Prostate gland (tissue), 2 donors: ENCODE measurements around the gene RDH12. TPM values are rescaled to one million over a fixed set of nuclear protein-coding genes. Genes with fewer than 3 reads are reported as not detected.

ENCODE experiments used
- DNase-seq: peaks from one replicate; pipeline ENCODE4 v3.0.0-alpha.2; 2019; ENCODE audit warnings: low spot score
- H3K27ac ChIP-seq, 2 donors: fragments of 200-600 bp; sonication (generic); 2 replicates each; pipeline ENCODE4 v1.5.1; 2017 to 2019
- H3K27me3 ChIP-seq: fragments of 200-600 bp; sonication (generic); replicated peaks from 2 replicates; pipeline ENCODE4 v1.5.1; 2019; ENCODE audit not compliant: insufficient read depth
- H3K36me3 ChIP-seq, 2 donors: fragments of 200-600 bp; sonication (generic); 1 replicate in 1 of 2; 2 replicates in 1 of 2; pipeline versions ENCODE4 v1.5.1 to v1.8.1; 2017 to 2019
- H3K4me1 ChIP-seq: fragments of 200-600 bp; sonication (generic); replicated peaks from 2 replicates; pipeline ENCODE4 v1.5.1; 2019
- H3K4me3 ChIP-seq, 2 donors: fragments of 200-600 bp; sonication (generic); 2 replicates each; pipeline ENCODE4 v1.5.1; 2017 to 2019
- H3K9me3 ChIP-seq: fragments of 200-600 bp; sonication (generic); 2 replicates; pipeline ENCODE4 v1.5.1; 2017
- POLR2A ChIP-seq: fragments of 450-650 bp; IDR thresholded peaks from one replicate; pipeline ENCODE4 v1.6.1; 2016; ENCODE audit warnings: antibody characterized with exemption, mild to moderate bottlenecking
- POLR2AphosphoS5 ChIP-seq: sonication (generic); formaldehyde crosslinking; IDR thresholded peaks from one replicate; pipeline ENCODE4 v1.6.1; 2017; ENCODE audit warnings: antibody characterized with exemption
- WGBS: methylation state at CpG from one replicate; pipeline ENCODE4 v1.1.5; 2018; 5-methylcytosine and 5-hydroxymethylcytosine counted together
- intact Hi-C: fragments of 100-400 bp; cut with DNase I; formaldehyde crosslinking; loops from one replicate; pipeline ENCODE4 v1.14.2; 2022
- total RNA-seq, 2 donors: library from RNA; depleted of rRNA; stranded (reverse); fragments of >200 nt; gene quantifications; one replicate each; pipeline ENCODE4 v1.1.0, GENCODE V29; 2016
- TF ChIP-seq, protein P1 (sequence below), 4 experiments: fragments of 200-600 bp in 2 of 4; fragments of 450-650 bp in 2 of 4; sonication (generic) in 2 of 4; IDR thresholded peaks; 1 replicate in 3 of 4; 2 replicates in 1 of 4; pipeline ENCODE4 v1.5.1; 2016 to 2019; ENCODE audit warnings: antibody characterized with exemption in 4 of 4, mild to moderate bottlenecking in 2 of 4, moderate library complexity in 2 of 4

The RDH12 gene
- total RNA-seq, 2 donors from 2014 or later: 0.28 to 1.0 TPM

DNA sequence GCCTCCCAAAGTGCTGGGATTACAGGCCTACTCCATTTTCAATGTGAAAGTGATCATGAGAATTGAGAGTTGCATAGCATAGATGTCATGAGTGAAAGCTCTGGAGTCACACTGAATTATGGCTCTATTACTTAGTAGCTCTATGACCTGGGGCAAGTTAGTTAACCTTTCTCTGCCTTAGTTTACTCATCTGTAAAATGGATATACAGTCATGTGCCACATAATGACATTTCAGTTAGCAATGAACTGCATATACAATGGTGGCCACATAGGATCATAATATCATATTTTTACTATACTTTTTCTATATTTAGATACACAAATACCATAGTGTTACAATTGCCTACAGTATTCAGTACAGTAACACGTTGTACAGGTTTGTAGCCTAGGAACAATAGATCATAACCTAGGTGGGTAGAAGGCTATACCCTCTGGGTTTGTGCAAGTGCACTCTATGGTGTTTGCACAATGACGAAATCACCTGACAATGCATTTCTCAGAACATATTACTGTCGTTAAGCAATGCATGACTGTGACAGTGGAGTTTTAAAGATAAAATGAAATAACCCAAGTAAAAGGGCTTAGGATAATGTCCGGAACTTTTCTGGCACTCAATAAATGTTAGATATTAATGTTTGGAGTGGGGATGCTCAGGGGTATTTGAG is 61.6 kb downstream of the RDH12 start:
- H3K36me3 ChIP-seq: peaks cover 0 to 9% of the 10 kb centered on the region in 2 donors
- no peaks in the 10 kb centered on the region for H3K9me3 ChIP-seq
- WGBS: 67% methylated on average over 4 of the region's 4 CpGs
- no peak overlapping the region for H3K27ac ChIP-seq
- no peak for TF ChIP-seq POLR2AphosphoS5
- TF ChIP-seq POLR2A: no peak
- TF ChIP-seq, protein P1, sequence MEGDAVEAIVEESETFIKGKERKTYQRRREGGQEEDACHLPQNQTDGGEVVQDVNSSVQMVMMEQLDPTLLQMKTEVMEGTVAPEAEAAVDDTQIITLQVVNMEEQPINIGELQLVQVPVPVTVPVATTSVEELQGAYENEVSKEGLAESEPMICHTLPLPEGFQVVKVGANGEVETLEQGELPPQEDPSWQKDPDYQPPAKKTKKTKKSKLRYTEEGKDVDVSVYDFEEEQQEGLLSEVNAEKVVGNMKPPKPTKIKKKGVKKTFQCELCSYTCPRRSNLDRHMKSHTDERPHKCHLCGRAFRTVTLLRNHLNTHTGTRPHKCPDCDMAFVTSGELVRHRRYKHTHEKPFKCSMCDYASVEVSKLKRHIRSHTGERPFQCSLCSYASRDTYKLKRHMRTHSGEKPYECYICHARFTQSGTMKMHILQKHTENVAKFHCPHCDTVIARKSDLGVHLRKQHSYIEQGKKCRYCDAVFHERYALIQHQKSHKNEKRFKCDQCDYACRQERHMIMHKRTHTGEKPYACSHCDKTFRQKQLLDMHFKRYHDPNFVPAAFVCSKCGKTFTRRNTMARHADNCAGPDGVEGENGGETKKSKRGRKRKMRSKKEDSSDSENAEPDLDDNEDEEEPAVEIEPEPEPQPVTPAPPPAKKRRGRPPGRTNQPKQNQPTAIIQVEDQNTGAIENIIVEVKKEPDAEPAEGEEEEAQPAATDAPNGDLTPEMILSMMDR (IDR thresholded peaks at IDR 0.05): no peak
- intact Hi-C loops: no loop called here
- no peaks in the 10 kb centered on the region for H3K27me3 ChIP-seq
- no peak overlapping the region for H3K4me3 ChIP-seq
- no peak for DNase-seq
- H3K4me1 ChIP-seq: no peaks in the 10 kb centered on the region

DNA sequence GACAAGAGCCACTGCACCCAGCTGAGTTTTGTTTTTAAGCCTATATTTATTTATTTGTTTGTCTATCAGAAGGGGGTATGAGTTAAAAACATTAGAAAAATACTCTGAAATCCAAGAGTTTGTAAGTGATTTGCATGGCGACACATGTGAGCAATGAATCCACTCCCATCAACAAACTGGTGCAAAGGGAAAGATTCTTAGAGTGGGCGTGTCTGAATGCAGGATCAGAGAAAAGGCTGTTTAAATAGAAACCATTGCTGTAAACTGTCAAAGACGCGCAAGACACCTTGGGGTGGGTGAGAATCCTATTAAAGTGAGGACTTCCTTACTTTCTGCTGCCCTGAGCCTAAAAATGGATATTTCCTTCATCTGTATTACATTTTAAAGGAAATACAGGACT is 62.8 kb downstream of the RDH12 start:
- Histone ChIP-seq H3K27me3 (no peaks in the 10 kb centered on the region), H3K36me3 (peaks cover 0 to 18% of the 10 kb centered on the region in 2 donors), H3K4me3 (no peak overlapping the region), H3K27ac (no peak overlapping the region), H3K4me1 (no peaks in the 10 kb centered on the region), H3K9me3 (no peaks in the 10 kb centered on the region)
- TF ChIP-seq, protein P1 (IDR thresholded peaks at IDR 0.05): no peak
- no peak for TF ChIP-seq POLR2A
- TF ChIP-seq POLR2AphosphoS5: no peak
- intact Hi-C loops: no loop called here
- 86% methylated on average over 4 of the region's 4 CpGs for WGBS
- DNase-seq: no peak

DNA sequence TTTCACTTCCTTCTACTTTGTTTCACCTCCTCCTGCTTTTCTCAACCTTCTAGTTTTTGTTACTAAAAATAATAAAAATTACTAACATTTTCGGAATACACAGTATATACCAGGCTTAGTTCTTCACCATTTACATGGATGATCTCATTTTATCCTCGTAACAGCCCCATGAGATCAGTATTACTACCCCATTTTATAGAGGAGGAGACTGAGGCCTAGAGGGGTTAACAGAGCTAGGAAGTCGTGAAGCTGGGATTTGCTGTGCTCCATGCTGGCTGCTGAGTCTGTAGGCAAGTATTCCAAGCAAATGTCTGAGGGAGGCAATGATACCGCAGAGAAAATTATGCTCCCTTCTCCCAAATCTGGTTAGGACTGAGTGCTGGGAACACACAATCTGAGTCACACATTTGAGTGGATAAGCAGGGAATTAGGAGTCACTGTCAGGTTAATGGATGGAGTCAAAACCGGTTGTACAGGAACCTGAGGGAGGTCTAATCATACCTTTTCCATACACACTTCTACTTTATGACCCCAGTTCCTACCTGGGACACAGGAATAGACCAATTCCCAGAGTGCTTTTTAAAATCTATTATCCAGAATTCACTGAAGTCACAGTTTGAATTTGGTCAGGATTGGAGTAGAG is 63.6 kb downstream of the RDH12 start:
- DNase-seq: no peak
- 73% methylated on average over 5 of the region's 5 CpGs for WGBS
- intact Hi-C loops: no loop called here
- no peaks in the 10 kb centered on the region for H3K27me3 ChIP-seq
- H3K27ac ChIP-seq: no peak overlapping the region
- no peak overlapping the region for H3K4me3 ChIP-seq
- no peaks in the 10 kb centered on the region for H3K4me1 ChIP-seq
- no peaks in the 10 kb centered on the region for H3K9me3 ChIP-seq
- H3K36me3 ChIP-seq: peaks cover 0 to 18% of the 10 kb centered on the region in 2 donors
- TF ChIP-seq POLR2A (no peak), POLR2AphosphoS5 (peak; percentile 6)
- TF ChIP-seq, protein P1 (IDR thresholded peaks at IDR 0.05): no peak

DNA sequence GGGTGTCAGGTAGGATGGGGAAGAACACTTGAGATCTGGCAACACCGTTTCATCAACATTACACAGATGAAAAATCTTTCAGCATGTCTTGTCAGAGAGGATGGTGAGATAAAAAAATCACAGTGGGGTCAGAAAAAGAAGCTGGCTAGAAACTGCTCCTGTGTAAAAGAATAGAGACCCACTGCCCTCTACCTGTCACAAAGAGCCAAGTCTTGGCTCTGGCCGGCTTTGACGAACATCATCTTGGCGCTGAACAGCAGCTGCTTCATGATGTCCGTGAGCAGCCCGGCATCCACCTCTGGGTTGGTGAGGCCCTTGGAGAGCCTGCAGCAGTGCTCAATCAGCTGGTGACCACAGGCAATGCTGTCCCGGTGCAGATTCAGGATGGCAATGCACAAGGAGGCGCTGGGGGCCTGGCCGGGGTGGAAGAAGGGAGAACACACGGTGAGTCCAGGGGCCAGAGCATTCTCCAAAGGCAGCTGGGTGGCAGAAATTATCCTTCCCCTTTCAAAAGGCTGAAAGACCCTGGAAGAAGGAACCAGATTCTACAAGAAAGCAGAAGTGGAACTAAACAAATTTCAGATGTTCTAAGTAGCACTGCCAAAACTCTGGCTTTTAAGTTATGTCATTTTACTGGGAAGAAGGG is 64.5 kb downstream of the RDH12 start:
- H3K4me3 ChIP-seq: no peak overlapping the region
- DNase-seq: no peak
- intact Hi-C loops: no loop called here
- H3K36me3 ChIP-seq: peaks cover 0 to 10% of the 10 kb centered on the region in 2 donors
- H3K27me3 ChIP-seq: no peaks in the 10 kb centered on the region
- no peak overlapping the region for H3K27ac ChIP-seq
- no peak for TF ChIP-seq POLR2A
- TF ChIP-seq, protein P1 (IDR thresholded peaks at IDR 0.05): no peak
- TF ChIP-seq POLR2AphosphoS5: no peak
- no peaks in the 10 kb centered on the region for H3K4me1 ChIP-seq
- 63% methylated on average over 10 of the region's 10 CpGs for WGBS
- H3K9me3 ChIP-seq: no peaks in the 10 kb centered on the region
